Non-pigmented ciliary epithelial cell (primary cell): ENCODE results near the gene DBF4B.
A peak's percentile ranks its signal among the peaks of the same experiment; 100 is the strongest.
"Not testable (repeated sequence)": the region's sequence is repeated elsewhere in the genome, so short reads cannot be mapped to it uniquely, and the experiment has no call there.

Experiments
- DNase-seq: peaks from one replicate; pipeline ENCODE4 v3.0.0-alpha.2; 2010; ENCODE audit warnings: low read depth

DBF4B gene

GRCh38 chr17:44708401-44709263 is at the start of gene DBF4B:
DBF4B (plus strand) TSS chr17:44708665; CDS start chr17:44708821, 156 bp downstream.
- peak; percentile 64 for DNase-seq

DNA sequence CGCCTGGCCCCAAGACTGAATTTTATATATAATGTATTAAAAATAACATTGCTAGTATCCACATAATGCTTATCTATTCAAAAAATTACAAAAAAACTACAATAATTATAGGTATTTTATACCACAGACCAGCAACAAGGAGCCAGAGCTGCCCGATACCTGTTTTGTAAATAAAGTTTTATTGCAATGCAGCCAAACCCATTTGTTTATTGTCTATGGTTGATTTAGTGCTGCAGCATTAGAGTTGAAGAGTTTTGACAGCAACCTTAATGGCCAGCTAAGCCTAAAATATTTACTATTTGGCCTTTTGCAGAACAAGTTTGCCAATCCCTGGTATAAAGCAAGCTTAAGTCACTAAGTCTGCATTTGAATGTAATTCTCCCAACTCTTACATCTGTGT is 46.6 kb upstream of the DBF4B start:
- no peak for DNase-seq

DNA sequence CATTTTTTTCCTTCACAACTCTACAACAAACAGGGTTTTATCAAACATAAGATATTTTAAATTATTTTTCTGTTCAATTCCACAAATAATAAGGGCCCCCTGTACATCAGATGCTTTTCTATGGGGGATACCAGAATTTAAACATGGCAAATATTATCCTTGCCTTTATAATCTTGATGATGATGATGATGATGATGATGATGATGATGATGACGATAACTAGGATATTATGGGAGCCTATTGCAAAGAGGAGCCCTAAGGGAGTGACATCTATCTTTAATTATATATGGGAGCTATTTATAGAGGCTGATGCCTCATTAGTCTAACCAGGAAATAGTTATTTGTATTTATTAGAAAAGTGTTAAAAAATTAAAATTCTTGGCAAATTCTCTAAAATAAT is 45.4 kb upstream of the DBF4B start:
- no peak for DNase-seq

DNA sequence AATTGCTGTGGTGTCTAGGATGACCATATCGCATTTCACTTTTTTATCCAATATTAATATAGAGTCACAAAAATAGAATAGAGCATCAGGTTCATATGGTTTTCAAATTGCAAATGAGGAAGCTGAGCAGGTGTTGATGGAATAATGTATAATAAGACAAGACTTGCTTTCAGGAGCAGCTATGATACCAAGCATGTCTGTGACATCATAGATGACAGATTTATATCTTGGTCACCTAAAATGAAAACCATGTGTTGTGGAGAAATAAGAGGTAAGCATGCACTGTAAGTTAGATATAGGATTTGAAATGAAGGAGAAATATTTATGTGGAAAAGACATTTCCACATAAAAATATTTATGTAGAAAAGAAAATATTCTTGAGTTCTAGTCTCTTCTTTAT is 43.6 kb upstream of the DBF4B start:
- DNase-seq, result no peak

DNA sequence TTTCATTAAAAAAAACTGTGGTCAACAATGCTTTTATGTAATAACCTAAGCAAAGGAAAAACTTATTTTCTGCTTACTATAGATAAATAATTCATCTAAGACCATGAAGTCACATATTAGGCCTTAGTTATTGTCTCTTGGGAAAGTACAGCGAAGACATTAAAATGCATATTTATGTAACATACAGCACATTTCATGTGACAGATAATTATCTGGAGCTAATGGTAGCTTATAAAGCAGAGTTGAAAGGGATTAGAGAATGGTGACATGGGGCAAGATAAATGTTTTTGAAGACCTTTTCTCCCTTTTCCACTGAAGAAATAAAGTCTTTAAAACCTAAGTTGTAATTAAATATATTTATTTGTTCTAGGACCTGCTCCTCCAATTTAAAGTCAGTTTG is 42.5 kb upstream of the DBF4B start:
- DNase-seq, result no peak

DNA sequence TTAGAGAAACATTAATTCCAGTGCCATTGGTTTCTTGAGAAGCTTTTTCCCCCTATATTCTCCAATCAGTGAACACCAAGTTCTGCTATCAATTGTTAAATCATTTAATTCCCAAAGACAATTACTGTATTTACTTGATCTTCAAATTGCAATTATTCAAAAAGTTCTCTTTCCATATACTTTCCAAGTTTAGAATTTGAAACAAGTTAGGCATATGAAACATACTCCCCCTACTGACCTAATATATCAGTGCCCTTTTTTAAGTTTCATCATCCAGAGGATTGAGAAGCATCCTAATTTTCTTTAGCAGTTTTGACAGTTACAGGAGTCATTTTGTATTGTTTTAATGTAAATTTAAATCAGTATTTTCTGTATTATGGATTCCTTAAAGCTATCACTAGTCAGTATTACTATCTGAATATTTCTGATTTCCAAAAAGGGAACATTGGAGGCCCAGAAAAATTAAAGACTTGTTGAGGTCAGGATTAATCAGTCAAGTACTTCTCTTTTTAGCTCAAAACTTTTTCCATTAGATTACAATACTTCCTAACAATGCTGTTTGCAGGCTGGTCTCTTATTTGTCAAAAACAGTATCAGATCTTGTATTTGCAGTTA is 35.9 kb upstream of the DBF4B start:
- DNase-seq, result no peak

DNA sequence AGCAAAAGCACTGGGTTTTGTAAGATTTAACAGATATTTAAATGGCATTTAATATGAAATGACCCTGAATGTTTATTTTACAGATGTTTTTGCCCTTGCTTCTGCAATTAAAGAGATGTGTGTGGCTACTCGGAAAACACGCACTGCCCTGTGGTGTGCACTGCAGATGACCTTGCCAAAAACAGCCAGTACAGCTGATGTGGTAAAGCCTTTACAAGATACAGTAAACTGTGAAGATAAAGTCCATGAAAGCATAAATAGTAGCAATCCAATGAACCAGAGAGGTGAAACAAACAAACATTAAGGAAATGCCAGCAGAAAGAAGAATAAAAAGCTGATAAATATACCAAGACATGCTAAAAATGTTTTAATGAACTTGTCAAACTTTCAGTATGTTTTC is 34.6 kb upstream of the DBF4B start:
- no peak for DNase-seq

DNA sequence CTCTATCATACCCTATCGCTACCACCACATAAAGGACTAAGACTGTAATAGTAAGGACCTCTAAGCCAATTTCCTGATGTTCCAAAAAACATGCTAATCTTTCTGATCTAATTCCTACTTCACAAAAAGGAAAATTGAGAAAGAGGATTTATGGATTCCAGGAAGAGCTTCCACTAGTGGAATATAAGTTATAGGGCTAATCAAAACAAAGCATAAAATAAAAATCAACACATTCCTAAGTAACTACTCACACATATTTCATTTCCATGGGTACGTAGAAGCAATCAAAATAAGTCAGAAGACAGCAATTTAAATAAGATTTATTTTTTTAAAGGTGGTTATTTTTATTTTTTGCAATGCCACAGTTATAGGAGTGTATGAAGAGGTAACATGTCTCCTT is 31.3 kb upstream of the DBF4B start:
- DNase-seq, result no peak

DNA sequence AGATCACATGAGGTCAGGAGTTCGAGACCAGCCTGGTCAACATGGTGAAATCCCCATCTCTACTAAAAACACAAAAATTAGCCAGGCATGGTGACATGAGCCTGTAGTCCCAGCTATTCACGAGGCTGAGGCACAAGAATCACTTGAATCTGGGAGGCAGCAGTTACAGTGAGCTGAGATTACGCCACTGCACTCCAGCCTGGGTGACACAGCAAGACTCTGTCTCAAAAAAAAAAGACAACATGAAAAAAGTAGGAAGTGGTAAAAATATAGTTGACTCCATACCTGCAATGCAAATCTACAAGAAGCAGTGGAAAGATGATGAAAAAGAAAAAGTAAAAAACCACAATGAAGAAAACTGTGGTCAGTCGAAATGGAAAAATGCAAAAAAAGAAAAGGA is 25.2 kb upstream of the DBF4B start:
- not testable (repeated sequence) for DNase-seq

- no peak for DNase-seq
Measured at GRCh38 chr17:44687756-44688155, 20.7 kb upstream of the DBF4B start.

DNA sequence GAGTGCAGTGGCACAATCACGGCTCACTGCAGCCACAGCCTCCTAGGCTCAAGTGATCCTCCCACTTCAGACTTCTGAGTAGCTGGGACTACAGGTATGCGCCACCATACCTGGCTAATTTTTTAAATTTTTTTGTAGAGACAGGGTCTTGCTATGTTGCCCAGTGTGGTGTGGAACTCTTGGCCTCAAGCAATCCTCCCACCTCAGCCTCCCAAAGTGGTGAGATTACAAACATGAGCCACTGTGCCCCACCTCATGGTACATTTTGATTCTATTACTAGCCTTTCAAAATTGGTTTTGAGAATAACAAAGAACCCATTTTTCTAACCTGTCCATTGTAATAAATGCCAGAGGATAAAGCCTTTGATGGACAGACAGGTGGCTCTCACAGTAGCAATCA is 20.3 kb upstream of the DBF4B start:
- DNase-seq, result no peak

- DNase-seq, result no peak
Measured at GRCh38 chr17:44688675-44689476, 19.6 kb upstream of the DBF4B start.

- peak; percentile 64 for DNase-seq
Measured at GRCh38 chr17:44689477-44690217, 18.8 kb upstream of the DBF4B start, which contains the start of gene CCDC43. CCDC43 (minus strand) TSS chr17:44689776; CDS start chr17:44689753, 23 bp downstream.

- DNase-seq, result not testable (repeated sequence)
Measured at GRCh38 chr17:44690746-44691306, 17.6 kb upstream of the DBF4B start.

GRCh38 chr17:44693609-44694008 is 14.9 kb upstream of the DBF4B start:
- no peak for DNase-seq

DNA sequence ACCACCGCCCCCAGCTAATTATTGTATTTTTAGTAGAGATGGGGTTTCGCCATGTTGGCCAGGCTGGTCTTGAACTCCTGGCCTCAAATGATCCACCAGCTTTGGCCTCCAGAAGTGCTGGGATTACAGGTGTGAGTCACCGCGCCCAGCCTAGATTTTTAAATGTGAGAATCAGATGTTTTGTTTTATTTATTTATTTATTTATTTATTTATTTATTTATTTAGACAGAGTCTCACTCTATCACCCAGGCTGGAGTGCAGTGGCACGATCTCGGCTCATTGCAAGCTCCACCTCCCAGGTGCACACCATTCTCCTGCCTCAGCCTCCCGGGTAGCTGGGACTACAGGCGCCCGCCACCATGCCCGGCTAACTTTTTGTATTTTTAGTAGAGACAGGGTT is 8.2 kb upstream of the DBF4B start:
- not testable (repeated sequence) for DNase-seq

GRCh38 chr17:44707755-44708400 is 587 bp upstream of the DBF4B start:
- no peak for DNase-seq

DNA sequence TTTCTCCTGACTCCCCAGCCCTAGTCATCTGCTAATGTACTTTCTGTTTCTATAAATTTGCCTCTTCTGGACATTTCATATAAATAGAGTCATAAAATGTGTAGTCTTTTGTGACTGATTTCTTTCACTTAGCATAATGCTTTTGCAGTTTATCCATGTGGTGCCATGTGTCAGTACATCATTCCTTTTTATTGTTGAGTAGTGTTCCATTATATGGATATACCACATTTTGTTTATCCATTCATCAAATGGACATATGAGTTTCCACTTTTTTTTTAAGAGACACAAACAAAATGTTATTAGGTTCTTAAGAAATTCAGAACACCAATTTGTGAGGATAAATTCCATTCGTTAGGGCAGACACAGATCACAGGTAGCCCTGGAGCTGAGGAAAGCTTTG is 11.0 kb downstream of the DBF4B start:
- no peak for DNase-seq

- DNase-seq, result no peak
Measured at GRCh38 chr17:44722254-44722653, 13.8 kb downstream of the DBF4B start.

DNA sequence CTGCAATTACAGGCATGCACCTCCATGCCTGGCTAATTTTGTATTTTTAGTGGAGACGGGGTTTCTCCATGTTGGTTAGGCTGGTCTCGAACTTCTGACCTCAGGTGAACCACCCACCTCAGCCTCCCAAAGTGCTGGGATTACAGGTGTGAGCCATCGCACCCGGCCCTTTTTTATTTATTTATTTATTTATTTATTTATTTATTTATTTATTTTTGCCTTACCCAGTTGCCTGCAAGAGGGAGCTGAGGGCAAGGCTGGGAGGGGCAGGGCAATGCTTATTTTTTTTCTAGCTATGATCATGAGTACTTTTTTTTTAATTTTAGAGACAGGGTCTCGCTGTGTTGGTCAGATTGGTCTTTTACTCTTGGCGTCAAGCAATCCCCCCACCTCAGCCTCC is 17.7 kb downstream of the DBF4B start:
- not testable (repeated sequence) for DNase-seq

DNA sequence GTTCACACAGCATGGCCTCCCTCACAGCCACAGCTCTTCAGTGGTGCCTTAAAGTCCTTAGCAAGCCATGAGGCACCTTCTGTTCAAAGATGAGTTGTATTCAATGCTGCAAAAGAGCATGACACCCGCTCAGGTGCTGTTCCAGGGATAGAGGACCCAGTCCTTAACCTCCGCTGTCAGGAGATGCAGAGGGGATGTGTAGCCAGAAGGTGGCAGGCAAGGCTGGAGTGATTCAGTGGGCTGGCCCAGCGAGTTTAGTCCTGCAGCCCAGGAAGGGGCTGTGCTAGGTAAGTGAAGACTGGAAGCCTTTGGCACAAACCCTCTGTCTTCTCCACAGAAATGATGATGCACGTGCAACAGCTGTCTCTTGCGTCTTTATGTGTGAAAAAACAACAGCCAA is 25.3 kb downstream of the DBF4B start:
- DNase-seq, result no peak
